Measurements from ENCODE around the gene C9orf152. TPM values are rescaled to one million over a fixed set of nuclear protein-coding genes. Genes with fewer than 3 reads are reported as not detected.
"Not testable (repeated sequence)": the region's sequence is repeated elsewhere in the genome, so short reads cannot be mapped to it uniquely, and the experiment has no call there.

Gene C9orf152
- total RNA-seq, 1 donor from 2014 or later = not detected

GRCh38 chr9:110214586-110215355 lies 6.8 kb upstream of the C9orf152 start:
- DNase-seq (ENCODE audit: low read depth) = no peak

- DNase-seq (ENCODE audit: low read depth) = no peak
These were observed 6.1 kb upstream of the C9orf152 start for GRCh38 chr9:110214090-110214489.

DNA sequence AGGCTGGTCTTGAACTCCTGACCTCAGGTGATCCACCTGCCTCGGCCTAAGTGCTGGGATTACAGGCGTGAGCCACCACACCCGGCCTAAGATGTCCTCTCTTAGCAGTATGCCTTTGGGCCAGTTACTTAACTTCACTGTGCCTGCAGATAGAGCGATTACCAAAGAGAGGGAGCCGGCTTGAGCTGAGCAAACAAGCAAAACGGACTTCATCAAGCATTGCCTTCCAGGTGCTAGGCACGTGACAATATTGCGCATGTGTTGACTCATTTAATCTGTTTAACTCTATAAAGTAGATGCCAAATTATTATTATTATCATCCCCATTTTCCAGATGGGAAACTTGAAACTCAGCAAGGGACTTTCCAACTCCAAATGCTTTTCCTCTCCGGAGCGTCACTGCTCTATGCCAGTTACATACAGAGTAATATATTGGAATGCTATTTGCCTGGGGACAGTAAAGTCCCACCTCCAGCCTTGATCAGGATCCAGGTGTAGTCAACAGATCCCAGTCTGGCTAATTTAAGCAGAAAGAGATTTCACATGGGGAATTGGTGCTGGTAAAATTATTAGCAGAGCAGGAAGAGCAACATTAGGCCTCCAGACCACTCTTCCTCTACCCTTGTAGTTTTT lies 5.6 kb upstream of the C9orf152 start:
- no peak for DNase-seq (ENCODE audit: low read depth)

DNA sequence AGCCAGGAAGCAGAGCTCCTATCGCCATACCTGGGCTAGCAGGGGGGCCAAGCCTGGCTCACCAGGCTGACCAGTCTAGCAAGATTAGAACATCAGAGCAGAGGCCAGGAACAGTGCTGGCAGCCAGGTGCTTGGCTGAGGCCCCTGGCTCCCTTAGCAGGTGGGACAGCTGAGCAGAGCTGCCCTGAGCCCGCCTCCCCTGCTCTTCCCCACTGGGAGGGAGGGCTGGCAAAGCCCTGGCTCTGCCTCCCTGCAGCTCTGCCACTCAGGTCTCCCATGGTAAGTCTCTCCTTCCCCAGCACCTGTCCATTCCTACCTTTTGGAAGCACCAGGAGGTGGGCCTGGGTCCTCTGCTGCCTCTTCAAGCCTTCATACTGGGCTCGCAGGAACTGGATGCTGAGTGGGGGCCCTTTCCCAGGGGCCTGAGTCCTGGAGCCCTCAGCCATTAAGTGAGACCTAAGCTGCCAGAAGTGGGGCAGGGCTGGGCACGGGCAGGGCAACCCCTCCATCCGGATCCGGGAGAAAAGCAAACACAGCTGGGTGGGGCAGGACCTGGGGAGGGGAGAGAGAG lies 803 bp downstream of the C9orf152 start:
- DNase-seq (ENCODE audit: low read depth) = no peak

- DNase-seq (ENCODE audit: low read depth) = no peak
These were observed 1.6 kb downstream of the C9orf152 start for GRCh38 chr9:110206389-110206788.

- DNase-seq (ENCODE audit: low read depth) = not testable (repeated sequence)
These were observed 2.3 kb downstream of the C9orf152 start for GRCh38 chr9:110205612-110206011.

DNA sequence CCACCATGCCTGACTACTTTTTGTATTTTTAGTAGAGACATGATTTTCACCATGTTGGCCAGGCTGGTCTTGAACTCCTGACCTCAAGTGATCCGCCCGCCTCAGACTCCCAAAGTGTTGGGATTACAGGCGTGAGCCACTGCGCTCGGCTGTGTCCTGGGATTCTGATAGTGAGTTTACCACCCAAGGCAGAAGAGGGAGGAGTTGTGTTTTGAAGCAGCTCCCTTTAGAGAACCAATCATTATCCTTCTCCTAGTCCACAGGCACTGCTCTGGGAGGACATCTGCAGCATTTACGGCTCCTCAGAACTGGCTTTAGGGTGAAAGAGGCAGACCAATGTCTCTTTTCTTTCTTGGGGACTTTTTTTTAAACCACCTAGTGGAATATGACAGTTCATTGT lies 5.7 kb downstream of the C9orf152 start:
- no peak for DNase-seq (ENCODE audit: low read depth)

DNA sequence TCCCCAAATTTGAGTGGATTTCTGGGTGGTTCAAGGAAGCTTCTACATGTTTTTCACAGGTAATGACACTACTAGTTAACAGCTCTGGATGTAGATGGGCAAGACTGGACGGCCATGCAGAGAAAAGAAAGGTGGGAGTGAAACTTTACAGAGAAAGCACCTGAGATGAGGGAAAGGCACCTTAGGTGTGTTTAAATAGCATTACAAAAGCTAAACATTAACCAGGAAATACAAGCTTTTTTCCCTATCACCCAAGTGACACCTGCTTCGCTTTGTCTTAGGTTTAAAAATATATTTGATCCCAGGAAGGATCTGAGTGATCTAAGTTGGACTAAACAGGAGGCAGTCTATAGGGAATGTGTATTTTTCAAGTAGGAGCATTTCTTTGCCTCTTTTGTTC lies 8.3 kb downstream of the C9orf152 start:
- peak; percentile 29 for DNase-seq (ENCODE audit: low read depth)

GRCh38 chr9:110198357-110198756 lies 9.6 kb downstream of the C9orf152 start:
- DNase-seq (ENCODE audit: low read depth) = no peak

DNA sequence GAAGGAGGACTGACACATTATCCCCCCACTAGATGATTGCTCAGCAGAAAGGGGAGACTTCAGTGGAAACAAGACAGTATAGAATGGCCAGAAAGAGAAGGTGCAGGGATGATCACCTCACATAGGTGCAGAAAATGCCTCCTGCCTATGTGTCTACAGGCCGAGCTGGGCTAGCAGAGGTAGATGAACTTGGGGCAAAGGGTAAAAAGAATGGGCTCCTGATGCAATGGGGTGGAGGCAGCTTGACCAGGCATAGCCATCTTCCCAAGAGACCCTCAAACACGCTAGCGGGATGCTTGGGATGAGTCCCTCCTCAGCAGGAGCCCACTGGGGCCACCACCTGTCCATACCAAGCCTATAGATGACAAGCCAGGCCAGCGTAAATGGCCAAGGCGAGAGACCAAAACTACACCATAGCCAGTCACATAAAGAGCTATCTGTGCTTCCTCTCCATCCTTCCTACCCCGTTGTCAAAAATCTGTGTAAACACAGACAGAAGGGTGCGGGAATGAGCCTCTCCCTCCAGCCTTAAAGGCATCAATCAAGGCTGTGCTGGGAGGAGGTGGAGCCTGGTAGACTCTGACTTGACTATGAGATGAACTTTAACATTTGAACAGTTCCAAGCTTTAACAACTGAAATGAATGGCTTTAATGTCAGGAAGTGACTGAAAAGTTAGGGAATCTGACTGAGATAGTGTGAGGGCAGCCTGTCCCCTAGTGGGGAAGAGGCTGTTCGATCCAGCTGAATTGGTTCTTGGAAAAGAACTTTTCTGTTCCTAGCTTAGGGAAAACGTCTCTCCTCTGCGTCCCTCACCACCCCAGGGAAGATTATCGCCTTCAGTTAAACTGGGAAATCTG lies 10.4 kb downstream of the C9orf152 start:
- no peak for DNase-seq (ENCODE audit: low read depth)

- not testable (repeated sequence) for DNase-seq (ENCODE audit: low read depth)
These were observed 11.9 kb downstream of the C9orf152 start for GRCh38 chr9:110196084-110196499.

DNA sequence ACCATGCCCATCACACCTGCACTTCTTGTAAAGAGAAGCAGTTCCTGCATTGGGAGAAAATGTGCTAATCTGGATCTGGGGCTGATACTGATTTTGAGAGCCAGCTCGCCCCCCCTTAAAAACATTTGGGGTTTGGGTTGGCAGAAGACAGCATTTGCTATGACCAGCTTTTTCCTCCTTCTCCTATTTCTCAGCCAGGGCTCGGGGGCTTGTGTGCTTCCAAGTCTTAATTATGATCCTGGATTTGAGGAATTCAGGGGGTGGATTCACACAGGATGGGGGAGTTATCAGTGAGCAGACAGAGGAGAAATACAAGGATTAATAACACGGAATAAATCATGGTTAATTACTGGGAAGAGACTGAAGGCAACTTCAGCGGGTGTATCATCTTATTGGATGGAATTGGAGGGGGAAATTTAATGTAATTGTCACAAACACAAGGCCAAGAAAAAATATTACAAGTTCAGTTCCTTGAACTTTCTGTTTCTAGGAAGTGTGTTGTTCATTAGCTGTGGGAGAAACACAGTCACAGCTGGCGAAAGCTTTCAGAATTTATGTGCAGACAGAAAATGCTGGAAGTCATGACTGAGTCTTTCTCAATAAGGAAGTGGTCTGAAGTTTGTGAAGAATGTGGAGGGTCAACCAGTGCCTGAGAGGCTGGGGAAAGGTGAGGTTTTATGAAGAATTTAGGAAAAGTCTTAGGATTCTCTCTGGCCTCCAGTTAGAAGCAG lies 15.3 kb downstream of the C9orf152 start:
- peak; percentile 93 for DNase-seq (ENCODE audit: low read depth)

DNA sequence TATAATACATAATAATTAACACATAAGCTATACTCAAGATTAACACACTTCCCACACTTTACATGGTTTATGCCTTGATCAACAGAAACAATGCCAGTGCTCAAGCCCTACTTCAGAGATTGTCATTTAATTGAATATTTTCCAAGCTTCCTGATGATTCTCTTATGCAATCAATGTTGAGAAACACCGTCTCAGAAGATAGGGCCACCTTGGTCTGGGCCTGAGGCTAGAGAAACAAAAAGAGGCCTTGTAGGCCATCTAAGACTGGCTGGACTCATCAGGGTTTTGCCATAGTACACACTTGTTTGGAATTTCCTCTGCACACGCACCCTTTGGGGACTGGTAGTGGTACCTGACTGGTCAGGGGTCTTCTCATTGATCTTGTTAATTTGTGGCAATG lies 16.3 kb downstream of the C9orf152 start:
- no peak for DNase-seq (ENCODE audit: low read depth)

DNA sequence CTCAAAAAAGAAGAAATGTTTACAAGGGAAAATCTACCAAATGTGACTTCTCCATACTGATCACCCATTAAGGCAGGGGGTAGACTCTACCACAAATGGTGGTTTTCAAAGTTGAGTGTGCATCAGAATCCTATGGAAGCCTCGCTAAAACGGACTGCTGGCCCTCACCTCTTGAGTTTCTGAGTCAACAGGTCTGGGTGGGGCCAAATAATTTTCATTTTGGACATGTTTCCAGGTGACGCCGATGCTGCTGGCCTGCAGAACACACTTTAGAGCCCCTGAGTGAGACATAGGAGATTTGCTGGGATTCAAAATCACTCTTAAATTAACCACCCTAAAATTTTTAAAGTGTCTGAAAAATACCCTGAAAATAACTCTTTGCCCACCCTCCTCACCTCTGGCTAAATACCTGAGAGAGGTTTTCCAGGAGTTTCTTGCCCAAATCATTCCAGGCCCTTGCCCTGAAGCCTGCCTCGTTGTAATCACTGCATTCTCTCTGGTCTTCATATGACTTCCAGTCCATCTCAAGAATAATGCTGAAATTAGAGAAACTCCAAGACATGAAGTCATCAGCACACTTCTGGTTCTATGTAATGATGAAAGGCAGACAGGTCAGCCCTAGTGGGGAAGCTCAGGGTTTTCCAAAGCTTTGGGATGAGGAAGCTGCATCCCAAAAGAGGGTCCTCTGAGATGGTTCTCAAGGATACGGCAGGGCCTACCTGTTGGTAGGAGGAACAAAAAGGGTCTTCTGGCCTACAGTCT lies 18.2 kb downstream of the C9orf152 start:
- DNase-seq (ENCODE audit: low read depth) = no peak

DNA sequence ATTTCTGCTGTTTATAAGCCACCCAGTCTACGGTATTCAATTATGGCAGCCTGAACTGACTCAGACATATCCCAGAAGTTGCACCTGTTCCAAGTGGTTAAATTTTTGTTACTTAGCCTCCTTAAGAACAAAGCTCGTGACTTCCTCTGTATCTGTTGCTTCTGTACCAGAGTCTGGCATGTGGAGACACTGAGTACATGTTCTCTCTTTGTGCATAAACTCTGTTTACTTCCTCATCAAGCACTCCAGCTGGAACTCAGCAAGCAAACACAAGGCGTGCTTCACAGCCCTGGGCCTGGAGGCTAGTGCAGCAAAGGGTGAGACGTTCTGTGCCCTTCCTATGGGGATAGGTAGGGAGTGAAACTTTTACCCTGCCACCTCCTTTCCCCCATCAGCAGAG lies 19.0 kb downstream of the C9orf152 start:
- DNase-seq (ENCODE audit: low read depth) = peak; percentile 61

GRCh38 chr9:110188101-110188500 lies 19.9 kb downstream of the C9orf152 start:
- no peak for DNase-seq (ENCODE audit: low read depth)

DNA sequence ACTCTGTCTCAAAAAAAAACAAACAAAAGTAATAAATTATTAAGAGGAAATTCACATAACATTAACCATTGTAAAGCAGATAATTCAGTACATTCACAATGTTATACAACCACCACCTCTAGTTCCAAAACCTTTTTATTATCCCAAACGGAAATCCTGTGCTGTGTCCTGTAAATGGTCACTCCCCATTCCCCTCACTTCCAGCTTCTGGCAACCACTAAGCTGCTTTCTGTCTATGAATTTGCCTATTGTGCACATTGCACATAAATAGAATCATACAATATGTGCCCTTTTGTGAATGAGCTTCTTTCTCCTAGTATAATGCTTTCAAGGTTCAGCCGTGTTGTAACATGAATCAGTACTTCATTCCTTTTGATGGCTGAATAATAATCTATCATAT lies 20.8 kb downstream of the C9orf152 start:
- DNase-seq (ENCODE audit: low read depth) = no peak

DNA sequence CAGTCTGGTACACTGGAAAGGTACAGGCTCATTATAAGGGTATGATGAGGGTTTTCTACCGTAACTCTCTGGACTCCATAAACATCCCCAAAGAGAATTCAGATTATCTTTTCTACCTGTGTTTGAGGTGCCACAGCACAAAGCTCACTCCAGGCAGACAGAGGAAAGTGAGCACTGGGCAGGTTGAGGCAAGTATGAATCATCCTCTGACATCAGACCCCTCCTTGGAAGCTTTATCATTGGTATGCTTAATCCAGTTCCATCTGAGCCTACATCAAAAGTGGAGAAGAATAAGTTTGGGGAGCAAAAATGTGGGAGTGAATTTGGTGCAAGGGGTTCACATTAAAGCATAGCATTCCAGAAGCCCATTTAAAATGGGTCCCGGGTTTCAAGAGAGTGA lies 21.7 kb downstream of the C9orf152 start:
- DNase-seq (ENCODE audit: low read depth) = no peak

- no peak for DNase-seq (ENCODE audit: low read depth)
These were observed 22.2 kb downstream of the C9orf152 start for GRCh38 chr9:110185806-110186205.

GRCh38 chr9:110183208-110184145 lies 24.5 kb downstream of the C9orf152 start:
- peak; percentile 71 for DNase-seq (ENCODE audit: low read depth)

All from renal cortical epithelial cell (primary cell).